HL-60 (cell line): ENCODE data around the gene TRAPPC12.

ENCODE experiments used
- POLR2AphosphoS5 ChIP-seq: IDR thresholded peaks from 2 replicates; pipeline ENCODE4 v1.6.1; 2012; ENCODE audit warnings: low read depth
- TF ChIP-seq, protein P1 (sequence below): IDR thresholded peaks from one replicate; pipeline ENCODE4 v1.5.1; 2011; ENCODE audit warnings: low read length, control low read depth, inconsistent platforms; ENCODE audit not compliant: insufficient read depth

DNA sequence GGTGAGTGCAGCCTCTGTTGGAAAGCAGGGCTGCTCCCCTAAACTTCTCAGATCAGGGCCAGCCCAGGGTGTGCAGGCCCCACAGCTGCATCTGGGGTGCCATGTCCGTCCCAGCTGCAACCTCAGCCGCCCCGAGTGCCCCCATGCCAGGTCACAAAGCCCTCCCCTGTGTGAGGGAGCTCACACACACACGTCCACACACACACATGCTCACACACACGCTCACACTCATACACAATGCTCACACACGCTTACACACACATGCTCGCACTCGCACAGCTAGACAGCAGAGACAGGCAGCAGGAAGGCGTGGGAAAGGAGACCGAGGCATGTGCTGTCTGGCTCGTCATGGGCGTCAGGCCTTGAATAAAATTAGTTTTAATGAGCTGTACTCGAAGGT is 84.5 kb downstream of the TRAPPC12 start:
- TF ChIP-seq, protein P1, sequence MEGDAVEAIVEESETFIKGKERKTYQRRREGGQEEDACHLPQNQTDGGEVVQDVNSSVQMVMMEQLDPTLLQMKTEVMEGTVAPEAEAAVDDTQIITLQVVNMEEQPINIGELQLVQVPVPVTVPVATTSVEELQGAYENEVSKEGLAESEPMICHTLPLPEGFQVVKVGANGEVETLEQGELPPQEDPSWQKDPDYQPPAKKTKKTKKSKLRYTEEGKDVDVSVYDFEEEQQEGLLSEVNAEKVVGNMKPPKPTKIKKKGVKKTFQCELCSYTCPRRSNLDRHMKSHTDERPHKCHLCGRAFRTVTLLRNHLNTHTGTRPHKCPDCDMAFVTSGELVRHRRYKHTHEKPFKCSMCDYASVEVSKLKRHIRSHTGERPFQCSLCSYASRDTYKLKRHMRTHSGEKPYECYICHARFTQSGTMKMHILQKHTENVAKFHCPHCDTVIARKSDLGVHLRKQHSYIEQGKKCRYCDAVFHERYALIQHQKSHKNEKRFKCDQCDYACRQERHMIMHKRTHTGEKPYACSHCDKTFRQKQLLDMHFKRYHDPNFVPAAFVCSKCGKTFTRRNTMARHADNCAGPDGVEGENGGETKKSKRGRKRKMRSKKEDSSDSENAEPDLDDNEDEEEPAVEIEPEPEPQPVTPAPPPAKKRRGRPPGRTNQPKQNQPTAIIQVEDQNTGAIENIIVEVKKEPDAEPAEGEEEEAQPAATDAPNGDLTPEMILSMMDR, result no peak
- TF ChIP-seq POLR2AphosphoS5, result no peak
